Measurements from ENCODE around the gene SNTB2. TPM values are rescaled to one million over a fixed set of nuclear protein-coding genes. Genes with fewer than 3 reads are reported as not detected.

SNTB2 gene
- total and polyA plus RNA-seq, 9 of the 15 experiments (the other 6 are each of a cell fraction or from before 2014, with no cell fraction given): 1.2 to 13.7 (median 5.7) TPM

- no peaks in the 10 kb centered on the region for H3K27me3 ChIP-seq (ENCODE audit: control insufficient read depth in 2 of 2, insufficient read depth in 2 of 2, low read length in 2 of 2)
- FAIRE-seq: peak; percentile 49
- H3K9me3 ChIP-seq (replicated peaks; ENCODE audit: control insufficient read depth, insufficient read depth, low read depth, low read length): no peaks in the 10 kb centered on the region
- no peak overlapping the region for H3K9ac ChIP-seq (ENCODE audit: insufficient read depth in 1 of 2, low read depth in 2 of 2, low read length in 2 of 2)
- in situ Hi-C loops (cut with MboI) (loop anchor here (5.0 kb wide), 1 partner anchor 135 kb away; no protein-coding TSS in a partner anchor), intact Hi-C loops (cut with micrococcal nuclease) (loop anchor here (1.0 to 10.0 kb wide), 3 partner anchors 137 to 762 kb away; no protein-coding TSS in a partner anchor)
- peaks cover 14% of the 10 kb centered on the region; the same call in 1 of the 3 replicates for H3K36me3 ChIP-seq (ENCODE audit: control insufficient read depth, insufficient read depth, low read length)
- ChIA-PET POLR2A (interaction anchor here (0.6 to 1.2 kb wide), 4 partner anchors 13 to 126 kb away, joined by 3 to 5 read pairs (median 4); no protein-coding TSS in a partner anchor), CTCF (ENCODE audit: low intra/inter-chr PET ratio) (interaction anchor here (0.5 to 3.2 kb wide), 6 partner anchors 115 to 585 kb away, joined by 3 to 32 read pairs (median 4); no protein-coding TSS in a partner anchor)
- H3K9me1 ChIP-seq (ENCODE audit: control insufficient read depth, insufficient read depth, low read length): no peaks in the 10 kb centered on the region
- no peak overlapping the region for H3K4me2 ChIP-seq (ENCODE audit: insufficient read depth, low read length)
- no peak overlapping the region for H3K4me3 ChIP-seq
- DNase-seq (ENCODE audit: extremely low read depth in 1 of 4, low spot score in 3 of 4): peak; percentile 30 to 70 (median 33)
- no peak overlapping the region for H3K27ac ChIP-seq (ENCODE audit: extremely low read depth, low read depth, low read length)
- no peaks in the 10 kb centered on the region for H3K79me2 ChIP-seq (ENCODE audit: control insufficient read depth, insufficient read depth, low read length)
- WGBS (ENCODE audit: insufficient coverage, low coverage, missing lambda C conversion rate): 39% methylated on average over 13 of the region's 13 CpGs
- H2AFZ ChIP-seq (ENCODE audit: low read depth, low read length): no peak overlapping the region
- peaks cover 2 to 4% of the 10 kb centered on the region in 2 experiments; a peak in 1 of 5 replicates for H3K4me1 ChIP-seq (replicated peaks in 1 of 2; ENCODE audit: control insufficient read depth in 2 of 2, insufficient read depth in 2 of 2, low read length in 2 of 2)
- peak; percentile 68 for ATAC-seq
- H4K20me1 ChIP-seq (replicated peaks; ENCODE audit: control insufficient read depth, insufficient read depth, low read length): no peaks in the 10 kb centered on the region
- BruUV-seq (replicated peaks): no TSS peak
- no peak for TF ChIP-seq SAFB (IDR thresholded peaks at IDR 0.05; ENCODE audit: borderline replicate concordance, low read depth, low read length)
- TF ChIP-seq CEBPG (CRISPR knock-in tag; IDR thresholded peaks at IDR 0.05): no peak
- peak in 1 of 2 experiments; percentile 46; a peak in 1 of 4 replicates for TF ChIP-seq CEBPG (tag; conservative IDR thresholded peaks at IDR 0.05 in 1 of 2, IDR thresholded peaks at IDR 0.05 in 1 of 2)
- TF ChIP-seq NKRF (IDR thresholded peaks at IDR 0.05; ENCODE audit: borderline replicate concordance): no peak
- no peak for TF ChIP-seq TCF3 (CRISPR knock-in tag; IDR thresholded peaks at IDR 0.05)
- TF ChIP-seq BRCA1 (IDR thresholded peaks at IDR 0.05): no peak
- no peak for TF ChIP-seq BRCA1 (CRISPR knock-in tag; IDR thresholded peaks at IDR 0.05)
- TF ChIP-seq ZNF274 (IDR thresholded peaks at IDR 0.05; ENCODE audit: borderline replicate concordance, low read depth, low read length): no peak
- no peak for TF ChIP-seq CHD1 (IDR thresholded peaks at IDR 0.05; ENCODE audit: low read length)
- TF ChIP-seq RAD21 (CRISPR knock-in tag; conservative IDR thresholded peaks at IDR 0.05 in 1 of 2, IDR thresholded peaks at IDR 0.05 in 1 of 2): peak; percentile 70
- TF ChIP-seq RFX5 (IDR thresholded peaks at IDR 0.05; ENCODE audit: low read depth, low read length): no peak
- TF ChIP-seq CBFB (CRISPR knock-in tag; IDR thresholded peaks at IDR 0.05): no peak
These were observed 100.2 kb downstream of the SNTB2 start for GRCh38 chr16:69286941-69287713.

All from K562 (cell line).